ENCODE data around the gene SFTA2. TPM values are rescaled to one million over a fixed set of nuclear protein-coding genes. Genes with fewer than 3 reads are reported as not detected.

The SFTA2 gene
- total RNA-seq, 1 experiment from 2014 or later = not detected

GRCh38 chr6:30896541-30896940, 35.4 kb downstream of the SFTA2 start:
- TF ChIP-seq CTCF (conservative IDR thresholded peaks at IDR 0.05; ENCODE audit: low read depth, low read length) (no peak), EZH2 (IDR thresholded peaks at IDR 0.05; ENCODE audit: borderline replicate concordance, low read depth, low read length, poor library complexity, severe bottlenecking) (no peak)
- no peak overlapping the region for H3K4me3 ChIP-seq (ENCODE audit: low read depth, low read length, poor library complexity, severe bottlenecking)
- H3K36me3 ChIP-seq (ENCODE audit: insufficient read depth, low read length, poor library complexity, severe bottlenecking) = peaks cover 32% of the 10 kb centered on the region
- H3K27ac ChIP-seq (ENCODE audit: low read depth, low read length, poor library complexity, severe bottlenecking) = no peak overlapping the region
- ChIA-PET CTCF (interaction anchor here (1.2 kb wide), 1 partner anchor 168 kb away, joined by 3 read pairs; no protein-coding TSS in a partner anchor), POLR2A (ENCODE audit: low non-redundant PET) (interaction anchor here (0.6 kb wide), 1 partner anchor 16 kb away, joined by 3 read pairs; no protein-coding TSS in a partner anchor)
- no peaks in the 10 kb centered on the region for H3K4me1 ChIP-seq (ENCODE audit: insufficient read depth, low read length, poor library complexity, severe bottlenecking)
- DNase-seq (ENCODE audit: low spot score) = no peak
- intact Hi-C loops (cut with micrococcal nuclease; ENCODE audit: unreplicated experiment) = no loop called here
- no peaks in the 10 kb centered on the region for H3K9me3 ChIP-seq (ENCODE audit: low read depth, low read length, poor library complexity, severe bottlenecking)
- H3K27me3 ChIP-seq (replicated peaks; ENCODE audit: insufficient read depth, low read depth, low read length, poor library complexity) = no peaks in the 10 kb centered on the region
- no TSS peak for BruUV-seq (replicated peaks)

- TF ChIP-seq CTCF (conservative IDR thresholded peaks at IDR 0.05; ENCODE audit: low read depth, low read length) (no peak), EZH2 (IDR thresholded peaks at IDR 0.05; ENCODE audit: borderline replicate concordance, low read depth, low read length, poor library complexity, severe bottlenecking) (no peak)
- ChIA-PET CTCF (interaction anchor here (1.2 kb wide), 1 partner anchor 167 kb away, joined by 3 read pairs; no protein-coding TSS in a partner anchor), POLR2A (ENCODE audit: low non-redundant PET) (interaction anchor here (0.7 kb wide), 1 partner anchor 747 kb away, joined by 3 read pairs; no protein-coding TSS in a partner anchor)
- Histone ChIP-seq H3K27me3 (replicated peaks; ENCODE audit: insufficient read depth, low read depth, low read length, poor library complexity) (no peaks in the 10 kb centered on the region), H3K9me3 (ENCODE audit: low read depth, low read length, poor library complexity, severe bottlenecking) (no peaks in the 10 kb centered on the region), H3K4me1 (ENCODE audit: insufficient read depth, low read length, poor library complexity, severe bottlenecking) (peaks cover 3% of the 10 kb centered on the region), H3K27ac (ENCODE audit: low read depth, low read length, poor library complexity, severe bottlenecking) (no peak overlapping the region), H3K36me3 (ENCODE audit: insufficient read depth, low read length, poor library complexity, severe bottlenecking) (peaks cover 32% of the 10 kb centered on the region), H3K4me3 (ENCODE audit: low read depth, low read length, poor library complexity, severe bottlenecking) (no peak overlapping the region)
- DNase-seq (ENCODE audit: low spot score) = no peak
- intact Hi-C loops (cut with micrococcal nuclease; ENCODE audit: unreplicated experiment) = no loop called here
- BruUV-seq (replicated peaks) = no TSS peak
These were observed 36.6 kb downstream of the SFTA2 start for GRCh38 chr6:30895343-30895742.

- ChIA-PET POLR2A (ENCODE audit: low non-redundant PET) (no interaction called here), CTCF (no interaction called here)
- no peaks in the 10 kb centered on the region for H3K9me3 ChIP-seq (ENCODE audit: low read depth, low read length, poor library complexity, severe bottlenecking)
- no peaks in the 10 kb centered on the region for H3K27me3 ChIP-seq (replicated peaks; ENCODE audit: insufficient read depth, low read depth, low read length, poor library complexity)
- H3K27ac ChIP-seq (ENCODE audit: low read depth, low read length, poor library complexity, severe bottlenecking) = no peak overlapping the region
- DNase-seq (ENCODE audit: low spot score) = no peak
- intact Hi-C loops (cut with micrococcal nuclease; ENCODE audit: unreplicated experiment) = no loop called here
- H3K36me3 ChIP-seq (ENCODE audit: insufficient read depth, low read length, poor library complexity, severe bottlenecking) = peaks cover 32% of the 10 kb centered on the region
- H3K4me3 ChIP-seq (ENCODE audit: low read depth, low read length, poor library complexity, severe bottlenecking) = no peak overlapping the region
- TF ChIP-seq CTCF (conservative IDR thresholded peaks at IDR 0.05; ENCODE audit: low read depth, low read length) (no peak), EZH2 (IDR thresholded peaks at IDR 0.05; ENCODE audit: borderline replicate concordance, low read depth, low read length, poor library complexity, severe bottlenecking) (no peak)
- no TSS peak for BruUV-seq (replicated peaks)
- peaks cover 7% of the 10 kb centered on the region for H3K4me1 ChIP-seq (ENCODE audit: insufficient read depth, low read length, poor library complexity, severe bottlenecking)
These were observed 37.0 kb downstream of the SFTA2 start for GRCh38 chr6:30894935-30895334.

Measured in A673 (cell line).